ENCODE data around the gene EXTL2.

Gene EXTL2

GRCh38 chr1:100894603-100895539 is at the start of gene EXTL2 (continued):
- peak; percentile 93 for TF ChIP-seq PRDM1 (tag by site-specific recombination; IDR thresholded peaks at IDR 0.05)
- TF ChIP-seq TCF7L2 (IDR thresholded peaks at IDR 0.05; ENCODE audit: borderline replicate concordance, low read depth, low read length): no peak
- 0 out of 2 replicates have a peak, but pooled peaks have one; percentile 26 for TF ChIP-seq KLF16 (tag by site-specific recombination; IDR thresholded peaks at IDR 0.05)
- TF ChIP-seq GLIS1 (tag by site-specific recombination; IDR thresholded peaks at IDR 0.05): peak; percentile 66
- TF ChIP-seq SCRT1 (tag by site-specific recombination; IDR thresholded peaks at IDR 0.05; ENCODE audit: borderline replicate concordance): no peak
- TF ChIP-seq ZNF645 (tag by site-specific recombination; IDR thresholded peaks at IDR 0.05): no peak
- TF ChIP-seq BCL11B (tag by site-specific recombination; IDR thresholded peaks at IDR 0.05; ENCODE audit: low read depth): no peak
- TF ChIP-seq SP2 (tag by site-specific recombination; IDR thresholded peaks at IDR 0.05): peak; percentile 92
- peak; percentile 10; the same call in 1 of the 2 replicates for TF ChIP-seq ZNF501 (tag by site-specific recombination; IDR thresholded peaks at IDR 0.05)
- TF ChIP-seq KLF9 (tag by site-specific recombination; IDR thresholded peaks at IDR 0.05; ENCODE audit: low read depth): no peak
- no peak for TF ChIP-seq ZBTB21 (tag by site-specific recombination; IDR thresholded peaks at IDR 0.05)
- TF ChIP-seq KLF1 (tag by site-specific recombination; IDR thresholded peaks at IDR 0.05): peak; percentile 76
- TF ChIP-seq ZNF670 (tag by site-specific recombination; IDR thresholded peaks at IDR 0.05; ENCODE audit: low read depth): no peak
- no peak for TF ChIP-seq ZNF174 (tag by site-specific recombination; IDR thresholded peaks at IDR 0.05)
- no peak for TF ChIP-seq ZNF621 (tag by site-specific recombination; IDR thresholded peaks at IDR 0.05)
- TF ChIP-seq PRDM4 (tag by site-specific recombination; IDR thresholded peaks at IDR 0.05): peak; percentile 57; the same call in 1 of the 2 replicates
- TF ChIP-seq ZBTB7A (tag by site-specific recombination; IDR thresholded peaks at IDR 0.05; ENCODE audit: low read depth): no peak
- no peak for TF ChIP-seq ZNF654 (tag by site-specific recombination; IDR thresholded peaks at IDR 0.05; ENCODE audit: low read depth)
- TF ChIP-seq ZBTB49 (tag by site-specific recombination; IDR thresholded peaks at IDR 0.05; ENCODE audit: low read depth): no peak
- no peak for TF ChIP-seq ZNF239 (tag by site-specific recombination; IDR thresholded peaks at IDR 0.05)
- TF ChIP-seq GFI1B (tag by site-specific recombination; IDR thresholded peaks at IDR 0.05): no peak
- peak; percentile 68 for TF ChIP-seq GLIS2 (tag by site-specific recombination; IDR thresholded peaks at IDR 0.05)
- no peak for TF ChIP-seq ZNF529 (tag by site-specific recombination; IDR thresholded peaks at IDR 0.05; ENCODE audit: insufficient replicate concordance)
- TF ChIP-seq ZNF785 (tag by site-specific recombination; IDR thresholded peaks at IDR 0.05): no peak
- TF ChIP-seq ZNF114 (tag by site-specific recombination; IDR thresholded peaks at IDR 0.05): no peak
- no peak for TF ChIP-seq ZNF16 (tag by site-specific recombination; IDR thresholded peaks at IDR 0.05; ENCODE audit: low read depth)
- no peak for TF ChIP-seq ZNF624 (tag by site-specific recombination; IDR thresholded peaks at IDR 0.05)
- TF ChIP-seq SALL2 (tag by site-specific recombination; IDR thresholded peaks at IDR 0.05; ENCODE audit: borderline replicate concordance): no peak
- no peak for TF ChIP-seq ZNF791 (tag by site-specific recombination; IDR thresholded peaks at IDR 0.05)
- TF ChIP-seq ZFHX2 (tag by site-specific recombination; conservative IDR thresholded peaks at IDR 0.05): peak; percentile 69
- no peak for TF ChIP-seq ZNF23 (tag by site-specific recombination; IDR thresholded peaks at IDR 0.05; ENCODE audit: borderline replicate concordance)
- TF ChIP-seq ZNF324 (tag by site-specific recombination; IDR thresholded peaks at IDR 0.05): no peak
- TF ChIP-seq HOXA7 (CRISPR knock-in tag; IDR thresholded peaks at IDR 0.05; ENCODE audit: borderline replicate concordance): no peak
- TF ChIP-seq KLF7 (tag by site-specific recombination; IDR thresholded peaks at IDR 0.05; ENCODE audit: borderline replicate concordance): 0 out of 2 replicates have a peak, but pooled peaks have one; percentile 54
- no peak for TF ChIP-seq ZNF510 (tag by site-specific recombination; IDR thresholded peaks at IDR 0.05; ENCODE audit: insufficient replicate concordance)
- TF ChIP-seq ZNF133 (tag by site-specific recombination; IDR thresholded peaks at IDR 0.05): no peak
